ENCODE results near the gene CAV2.

DNA sequence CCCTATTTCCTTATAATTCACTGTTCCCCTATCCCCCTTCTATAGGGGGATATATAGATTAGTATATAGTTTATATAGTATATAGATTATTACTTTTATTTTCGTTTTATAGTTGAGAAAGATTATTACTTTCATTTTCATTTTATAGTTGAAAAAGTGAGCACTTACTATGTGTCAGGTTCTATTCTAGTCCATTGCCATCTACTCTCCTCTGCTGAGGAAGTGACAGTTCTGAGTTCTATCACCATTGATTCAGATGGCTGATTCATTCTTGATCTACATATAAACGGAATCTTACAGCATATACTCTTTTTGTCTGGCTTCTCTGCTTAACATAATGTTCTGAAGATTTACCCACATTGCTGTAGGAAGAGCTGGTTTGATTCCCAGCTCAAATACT, 20.7 kb upstream of the CAV2 start:
- TF ChIP-seq, protein P1, sequence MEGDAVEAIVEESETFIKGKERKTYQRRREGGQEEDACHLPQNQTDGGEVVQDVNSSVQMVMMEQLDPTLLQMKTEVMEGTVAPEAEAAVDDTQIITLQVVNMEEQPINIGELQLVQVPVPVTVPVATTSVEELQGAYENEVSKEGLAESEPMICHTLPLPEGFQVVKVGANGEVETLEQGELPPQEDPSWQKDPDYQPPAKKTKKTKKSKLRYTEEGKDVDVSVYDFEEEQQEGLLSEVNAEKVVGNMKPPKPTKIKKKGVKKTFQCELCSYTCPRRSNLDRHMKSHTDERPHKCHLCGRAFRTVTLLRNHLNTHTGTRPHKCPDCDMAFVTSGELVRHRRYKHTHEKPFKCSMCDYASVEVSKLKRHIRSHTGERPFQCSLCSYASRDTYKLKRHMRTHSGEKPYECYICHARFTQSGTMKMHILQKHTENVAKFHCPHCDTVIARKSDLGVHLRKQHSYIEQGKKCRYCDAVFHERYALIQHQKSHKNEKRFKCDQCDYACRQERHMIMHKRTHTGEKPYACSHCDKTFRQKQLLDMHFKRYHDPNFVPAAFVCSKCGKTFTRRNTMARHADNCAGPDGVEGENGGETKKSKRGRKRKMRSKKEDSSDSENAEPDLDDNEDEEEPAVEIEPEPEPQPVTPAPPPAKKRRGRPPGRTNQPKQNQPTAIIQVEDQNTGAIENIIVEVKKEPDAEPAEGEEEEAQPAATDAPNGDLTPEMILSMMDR (IDR thresholded peaks at IDR 0.05) = no peak
- TF ChIP-seq POLR2A (IDR thresholded peaks at IDR 0.05) = no peak

Measured in right lobe of liver (tissue), 4 donors.